GM23248 (cell line): ENCODE measurements around the gene BLTP2. TPM values are rescaled to one million over a fixed set of nuclear protein-coding genes. Genes with fewer than 3 reads are reported as not detected.
"Not testable (repeated sequence)": the region's sequence is repeated elsewhere in the genome, so short reads cannot be mapped to it uniquely, and the experiment has no call there.

Experiments used
- DNase-seq: peaks from one replicate; pipeline ENCODE4 v3.0.0-alpha.2; 2015
- H2AFZ ChIP-seq: fragments of 200-600 bp; sonication (generic); 2 replicates; pipeline ENCODE4 v1.6.1; 2016; ENCODE audit warnings: antibody characterized with exemption
- H3F3A ChIP-seq: fragments of 200-600 bp; sonication (generic); 2 replicates; pipeline ENCODE4 v1.6.1; 2016; ENCODE audit warnings: mild to moderate bottlenecking, antibody characterized with exemption, mixed run types; ENCODE audit not compliant: insufficient read depth
- H3K27ac ChIP-seq: fragments of 200-600 bp; sonication (generic); 2 replicates; pipeline ENCODE4 v1.5.1; 2016; ENCODE audit warnings: mild to moderate bottlenecking
- H3K27me3 ChIP-seq: fragments of 200-600 bp; sonication (generic); replicated peaks from 2 replicates; pipeline ENCODE4 v1.6.1; 2016; ENCODE audit warnings: mild to moderate bottlenecking; ENCODE audit not compliant: insufficient read depth
- H3K36me3 ChIP-seq: fragments of 200-600 bp; sonication (generic); 2 replicates; pipeline ENCODE4 v1.6.1; 2016; ENCODE audit warnings: low read depth, mild to moderate bottlenecking
- H3K4me1 ChIP-seq: fragments of 200-600 bp; sonication (generic); 2 replicates; pipeline ENCODE4 v1.6.1; 2016; ENCODE audit warnings: mild to moderate bottlenecking; ENCODE audit not compliant: insufficient read depth
- H3K4me2 ChIP-seq: fragments of 200-600 bp; sonication (generic); one replicate; pipeline ENCODE4 v1.6.1; 2016; ENCODE audit warnings: mild to moderate bottlenecking; ENCODE audit not compliant: unreplicated experiment
- H3K4me3 ChIP-seq: fragments of 200-600 bp; sonication (generic); 2 replicates; pipeline ENCODE4 v1.5.1; 2016; ENCODE audit warnings: mild to moderate bottlenecking
- H3K79me2 ChIP-seq: fragments of 200-600 bp; sonication (generic); 2 replicates; pipeline ENCODE4 v1.6.1; 2016; ENCODE audit warnings: mild to moderate bottlenecking; ENCODE audit not compliant: insufficient read depth
- H3K9ac ChIP-seq: fragments of 200-600 bp; sonication (generic); 2 replicates; pipeline ENCODE4 v1.6.1; 2016; ENCODE audit warnings: mild to moderate bottlenecking
- H3K9me2 ChIP-seq: fragments of 200-600 bp; sonication (generic); 2 replicates; pipeline ENCODE4 v1.6.1; 2016; ENCODE audit warnings: mixed run types, mild to moderate bottlenecking, moderate library complexity; ENCODE audit not compliant: insufficient read depth
- H3K9me3 ChIP-seq: fragments of 200-600 bp; sonication (generic); one replicate; pipeline ENCODE4 v1.6.1; 2017; ENCODE audit warnings: low read depth
- H4K20me1 ChIP-seq: fragments of 200-600 bp; sonication (generic); 2 replicates; pipeline ENCODE4 v1.6.0; 2016; ENCODE audit not compliant: insufficient read depth
- EZH2 ChIP-seq: fragments of 200-600 bp; sonication (generic); IDR thresholded peaks from 2 replicates; pipeline ENCODE4 v1.6.1; 2018; ENCODE audit warnings: antibody characterized with exemption, mild to moderate bottlenecking; ENCODE audit not compliant: insufficient read depth, poor library complexity, severe bottlenecking
- EZH2phosphoT487 ChIP-seq: fragments of 200-600 bp; sonication (generic); IDR thresholded peaks from 2 replicates; pipeline ENCODE4 v1.6.1; 2018; ENCODE audit warnings: antibody characterized with exemption, moderate library complexity, mild to moderate bottlenecking, low read depth; ENCODE audit not compliant: insufficient read depth
- WGBS, 2 experiments: methylation state at CpG; one replicate each; pipeline ENCODE4 v1.1.6; 2015 to 2017; ENCODE audit warnings: low lambda C conversion rate in 2 of 2, low coverage in 1 of 2; ENCODE audit errors: missing lambda C conversion rate in 2 of 2; 5-methylcytosine and 5-hydroxymethylcytosine counted together
- in situ Hi-C: fragments of 300-500 bp; cut with MboI; formaldehyde crosslinking; loops from 2 replicates; pipeline ENCODE4 v1.15.0; 2020
- polyA plus RNA-seq: library from polyadenylated mRNA; unstranded; fragments of >200 nt; fragmentation: Nextera tagmentation; extraction: Ambion mirVana; gene quantifications from 2 replicates; pipeline ENCODE4 v1.2.1, GENCODE V29; 2016
- total RNA-seq: library from RNA; depleted of rRNA; stranded (reverse); fragments of >200 nt; shearing (Covaris generic); gene quantifications from 2 replicates; pipeline ENCODE4 v1.2.3, GENCODE V29; 2014

BLTP2 gene
- total and polyA plus RNA-seq, 2 experiments from 2014 or later = 49.8 to 145 TPM

- H2AFZ ChIP-seq = no peak within 1 kb of the TSS
- H3K4me2 ChIP-seq = no peak within 1 kb of the TSS
- no peaks in the 10 kb centered on the region for H3K27me3 ChIP-seq
- H3K79me2 ChIP-seq = no peaks in the 10 kb centered on the region
- H4K20me1 ChIP-seq = no peaks in the 10 kb centered on the region
- H3F3A ChIP-seq = peaks cover 5% of the 10 kb centered on the region; the same call in 1 of the 2 replicates
- no peaks in the 10 kb centered on the region for H3K4me1 ChIP-seq
- no peak within 1 kb of the TSS for H3K27ac ChIP-seq
- WGBS, 2 experiments = 81 to 91% methylated on average over 5 of the region's 5 CpGs
- no peak within 1 kb of the TSS for H3K4me3 ChIP-seq
- no peak for TF ChIP-seq EZH2
- TF ChIP-seq EZH2phosphoT487 = no peak
- no peaks in the 10 kb centered on the region for H3K9me3 ChIP-seq
- H3K9ac ChIP-seq = no peak within 1 kb of the TSS
- no peaks in the 10 kb centered on the region for H3K9me2 ChIP-seq
- DNase-seq = peak; percentile 9
- H3K36me3 ChIP-seq = peaks cover 46% of the 10 kb centered on the region
- in situ Hi-C loops = no loop called here
Observed at GRCh38 chr17:28613931-28614381, 31.0 kb downstream of the BLTP2 start, which contains the start of gene RSKR. Gene RSKR (minus strand): TSS chr17:28614185. CDS start chr17:28614161, 24 bp downstream.

- 70 to 80% methylated on average over 6 of the region's 6 CpGs for WGBS, 2 experiments
- H3K36me3 ChIP-seq = peaks cover 38% of the 10 kb centered on the region
- no peaks in the 10 kb centered on the region for H3K79me2 ChIP-seq
- no peaks in the 10 kb centered on the region for H3K9me3 ChIP-seq
- H3K9me2 ChIP-seq = no peaks in the 10 kb centered on the region
- no peak overlapping the region for H3K4me3 ChIP-seq
- H3K27ac ChIP-seq = no peak overlapping the region
- no peak for TF ChIP-seq EZH2
- TF ChIP-seq EZH2phosphoT487 = no peak
- peak; percentile 47 for DNase-seq
- H3K4me1 ChIP-seq = no peaks in the 10 kb centered on the region
- no peak overlapping the region for H3K9ac ChIP-seq
- H2AFZ ChIP-seq = no peak overlapping the region
- in situ Hi-C loops = no loop called here
- no peaks in the 10 kb centered on the region for H3K27me3 ChIP-seq
- H3K4me2 ChIP-seq = no peak overlapping the region
- peaks cover 5% of the 10 kb centered on the region; the same call in 1 of the 2 replicates for H3F3A ChIP-seq
- no peaks in the 10 kb centered on the region for H4K20me1 ChIP-seq
Observed at GRCh38 chr17:28612936-28613872, 31.8 kb downstream of the BLTP2 start.

- Histone ChIP-seq H3K4me2 (no peak overlapping the region), H3K4me3 (no peak overlapping the region), H3K9me3 (no peaks in the 10 kb centered on the region), H3K27me3 (no peaks in the 10 kb centered on the region), H3K27ac (no peak overlapping the region), H3K36me3 (peaks cover 32% of the 10 kb centered on the region), H3K79me2 (no peaks in the 10 kb centered on the region), H3K4me1 (no peaks in the 10 kb centered on the region), H2AFZ (no peak overlapping the region), H3K9me2 (no peaks in the 10 kb centered on the region), H3F3A (peaks cover 5% of the 10 kb centered on the region; the same call in 1 of the 2 replicates), H4K20me1 (no peaks in the 10 kb centered on the region), H3K9ac (no peak overlapping the region)
- TF ChIP-seq EZH2 = no peak
- no peak for TF ChIP-seq EZH2phosphoT487
- in situ Hi-C loops = no loop called here
- WGBS, 2 experiments = 34 to 40% methylated on average over 2 of the region's 2 CpGs
- DNase-seq = no peak
Observed at GRCh38 chr17:28612531-28612930, 32.4 kb downstream of the BLTP2 start.

GRCh38 chr17:28610376-28610775 is 34.6 kb downstream of the BLTP2 start:
- H3K9me3 ChIP-seq = no peaks in the 10 kb centered on the region
- no peaks in the 10 kb centered on the region for H3F3A ChIP-seq
- no peaks in the 10 kb centered on the region for H3K27me3 ChIP-seq
- H3K9ac ChIP-seq = no peak overlapping the region
- 97% methylated on average over 8 of the region's 8 CpGs for WGBS, 2 experiments
- DNase-seq = no peak
- no peaks in the 10 kb centered on the region for H3K9me2 ChIP-seq
- no peaks in the 10 kb centered on the region for H3K79me2 ChIP-seq
- no peak overlapping the region for H3K4me2 ChIP-seq
- TF ChIP-seq EZH2phosphoT487 = no peak
- TF ChIP-seq EZH2 = no peak
- no peak overlapping the region for H3K27ac ChIP-seq
- no peaks in the 10 kb centered on the region for H4K20me1 ChIP-seq
- in situ Hi-C loops = no loop called here
- H3K4me1 ChIP-seq = no peaks in the 10 kb centered on the region
- peaks cover 12% of the 10 kb centered on the region for H3K36me3 ChIP-seq
- H2AFZ ChIP-seq = no peak overlapping the region
- H3K4me3 ChIP-seq = no peak overlapping the region

- H3K79me2 ChIP-seq, H4K20me1 ChIP-seq, H3K9ac ChIP-seq, H3K36me3 ChIP-seq, DNase-seq, H3K9me3 ChIP-seq, H2AFZ ChIP-seq, H3K27ac ChIP-seq, H3K4me3 ChIP-seq, in situ Hi-C loops, H3K4me1 ChIP-seq, H3K27me3 ChIP-seq, H3K9me2 ChIP-seq, H3K4me2 ChIP-seq: not testable (repeated sequence)
- WGBS, 2 experiments = 91% methylated on average over 13 of the region's 31 CpGs; no CpG with 5 or more reads in 1 of the 2 experiments
- H3F3A ChIP-seq = peaks cover 12% of the 10 kb centered on the region
Observed at GRCh38 chr17:28604031-28604430, 40.9 kb downstream of the BLTP2 start.
